ENCODE measurements around the gene FBXW12. TPM values are rescaled to one million over a fixed set of nuclear protein-coding genes. Genes with fewer than 3 reads are reported as not detected.

Gene FBXW12
- total RNA-seq, 4 donors from 2014 or later = not detected

DNA sequence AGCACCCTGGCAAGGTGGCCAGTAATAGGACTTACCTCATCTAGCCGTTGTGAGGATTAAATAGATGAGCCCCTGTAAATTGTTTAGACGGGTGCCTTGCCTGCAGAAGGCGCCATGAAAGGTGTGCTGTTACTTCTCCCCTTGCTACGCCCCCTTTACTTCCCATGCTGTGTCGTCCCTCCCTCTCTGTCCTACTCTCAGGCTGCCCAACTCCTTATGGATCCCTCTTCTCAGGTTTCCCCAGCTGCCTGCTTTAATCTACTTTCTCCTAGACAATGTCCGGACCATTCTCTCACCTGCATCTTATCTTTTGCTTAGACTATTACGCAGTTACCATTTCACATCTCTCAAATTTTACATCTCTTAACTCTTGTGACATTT is 1.7 kb upstream of the FBXW12 start:
- no peak for ATAC-seq
- no peak for TF ChIP-seq POLR2A (IDR thresholded peaks at IDR 0.05)
- TF ChIP-seq, protein P1, sequence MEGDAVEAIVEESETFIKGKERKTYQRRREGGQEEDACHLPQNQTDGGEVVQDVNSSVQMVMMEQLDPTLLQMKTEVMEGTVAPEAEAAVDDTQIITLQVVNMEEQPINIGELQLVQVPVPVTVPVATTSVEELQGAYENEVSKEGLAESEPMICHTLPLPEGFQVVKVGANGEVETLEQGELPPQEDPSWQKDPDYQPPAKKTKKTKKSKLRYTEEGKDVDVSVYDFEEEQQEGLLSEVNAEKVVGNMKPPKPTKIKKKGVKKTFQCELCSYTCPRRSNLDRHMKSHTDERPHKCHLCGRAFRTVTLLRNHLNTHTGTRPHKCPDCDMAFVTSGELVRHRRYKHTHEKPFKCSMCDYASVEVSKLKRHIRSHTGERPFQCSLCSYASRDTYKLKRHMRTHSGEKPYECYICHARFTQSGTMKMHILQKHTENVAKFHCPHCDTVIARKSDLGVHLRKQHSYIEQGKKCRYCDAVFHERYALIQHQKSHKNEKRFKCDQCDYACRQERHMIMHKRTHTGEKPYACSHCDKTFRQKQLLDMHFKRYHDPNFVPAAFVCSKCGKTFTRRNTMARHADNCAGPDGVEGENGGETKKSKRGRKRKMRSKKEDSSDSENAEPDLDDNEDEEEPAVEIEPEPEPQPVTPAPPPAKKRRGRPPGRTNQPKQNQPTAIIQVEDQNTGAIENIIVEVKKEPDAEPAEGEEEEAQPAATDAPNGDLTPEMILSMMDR (IDR thresholded peaks at IDR 0.05 in 4 of 5, conservative IDR thresholded peaks at IDR 0.05 in 1 of 5) = no peak
- in situ Hi-C loops (cut with MboI; ENCODE audit: low sequenced_read_pairs in 4 of 4) = loop anchor here in 1 of 4 donors (25.0 kb wide), 1 partner anchor 1642 kb away; no protein-coding TSS in a partner anchor

DNA sequence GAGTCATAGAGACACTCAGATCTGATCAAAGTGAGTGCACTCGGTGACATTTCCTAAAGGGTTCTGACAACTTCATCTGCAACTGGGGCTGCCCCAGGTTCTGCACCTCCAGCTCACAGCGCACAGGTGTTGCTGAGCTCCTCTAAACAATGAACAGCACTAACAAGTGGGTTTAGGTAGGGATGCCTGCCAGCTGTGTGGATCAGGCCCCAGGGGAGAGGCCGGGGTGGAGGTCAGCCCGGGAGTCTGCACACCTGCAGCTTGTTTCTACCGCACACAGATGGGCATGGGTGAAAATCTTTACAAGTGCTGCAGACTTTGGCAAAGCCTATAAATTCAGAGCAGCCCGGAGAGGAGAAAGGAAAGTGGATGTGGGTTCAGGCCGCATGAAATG is 355 bp downstream of the FBXW12 start:
- TF ChIP-seq, protein P1 (IDR thresholded peaks at IDR 0.05 in 4 of 5, conservative IDR thresholded peaks at IDR 0.05 in 1 of 5) = no peak
- in situ Hi-C loops (cut with MboI; ENCODE audit: low sequenced_read_pairs in 4 of 4) (loop anchor here in 1 of 4 donors (25.0 kb wide), 1 partner anchor 1640 kb away; no protein-coding TSS in a partner anchor), intact Hi-C loops (cut with DNase I; ENCODE audit: low total_unique reads) (no loop called here)
- no peak for ATAC-seq
- Histone ChIP-seq H3K4me3 (no peak overlapping the region), H3K4me1 (no peaks in the 10 kb centered on the region), H3K36me3 (no peaks in the 10 kb centered on the region), H3K9me3 (no peaks in the 10 kb centered on the region), H3K27ac (no peak overlapping the region), H3K27me3 (no peaks in the 10 kb centered on the region)
- DNase-seq = no peak

More for the DNA sequence above, 1.7 kb upstream of the FBXW12 start:
- no peaks in the 10 kb centered on the region for H3K27me3 ChIP-seq
- H3K9me3 ChIP-seq = no peaks in the 10 kb centered on the region
- H3K27ac ChIP-seq = no peak overlapping the region
- H3K4me3 ChIP-seq = no peak overlapping the region
- no peaks in the 10 kb centered on the region for H3K36me3 ChIP-seq
- DNase-seq = no peak
- H3K4me1 ChIP-seq = no peaks in the 10 kb centered on the region
- intact Hi-C loops (cut with DNase I; ENCODE audit: low total_unique reads) = no loop called here

- Histone ChIP-seq H3K36me3 (no peaks in the 10 kb centered on the region), H3K27me3 (no peaks in the 10 kb centered on the region), H3K9me3 (no peaks in the 10 kb centered on the region), H3K27ac (no peak overlapping the region), H3K4me3 (no peak overlapping the region), H3K4me1 (no peaks in the 10 kb centered on the region)
- DNase-seq (no peak), ATAC-seq (no peak)
- in situ Hi-C loops (cut with MboI; ENCODE audit: low sequenced_read_pairs in 4 of 4) (loop anchor here in 1 of 4 donors (25.0 kb wide), 1 partner anchor 1639 kb away; no protein-coding TSS in a partner anchor), intact Hi-C loops (cut with DNase I; ENCODE audit: low total_unique reads) (no loop called here)
- TF ChIP-seq POLR2A (IDR thresholded peaks at IDR 0.05) = no peak
- TF ChIP-seq, protein P1 (IDR thresholded peaks at IDR 0.05 in 4 of 5, conservative IDR thresholded peaks at IDR 0.05 in 1 of 5) = no peak
These were observed 930 bp downstream of the FBXW12 start for GRCh38 chr3:48372862-48373435.

GRCh38 chr3:48387634-48388033 is 15.6 kb downstream of the FBXW12 start:
- H3K36me3 ChIP-seq = no peaks in the 10 kb centered on the region
- in situ Hi-C loops (cut with MboI; ENCODE audit: low sequenced_read_pairs in 4 of 4) = no loop called here
- peaks cover 0 to 5% (median 3%) of the 10 kb centered on the region in 3 donors for H3K27me3 ChIP-seq
- intact Hi-C loops (cut with DNase I; ENCODE audit: low total_unique reads) = no loop called here
- H3K27ac ChIP-seq = no peak overlapping the region
- TF ChIP-seq, protein P1 (IDR thresholded peaks at IDR 0.05 in 4 of 5, conservative IDR thresholded peaks at IDR 0.05 in 1 of 5) = no peak
- TF ChIP-seq POLR2A (IDR thresholded peaks at IDR 0.05) = no peak
- DNase-seq = no peak
- H3K4me3 ChIP-seq = no peak overlapping the region
- ATAC-seq = no peak
- no peaks in the 10 kb centered on the region for H3K4me1 ChIP-seq
- H3K9me3 ChIP-seq = no peaks in the 10 kb centered on the region

DNA sequence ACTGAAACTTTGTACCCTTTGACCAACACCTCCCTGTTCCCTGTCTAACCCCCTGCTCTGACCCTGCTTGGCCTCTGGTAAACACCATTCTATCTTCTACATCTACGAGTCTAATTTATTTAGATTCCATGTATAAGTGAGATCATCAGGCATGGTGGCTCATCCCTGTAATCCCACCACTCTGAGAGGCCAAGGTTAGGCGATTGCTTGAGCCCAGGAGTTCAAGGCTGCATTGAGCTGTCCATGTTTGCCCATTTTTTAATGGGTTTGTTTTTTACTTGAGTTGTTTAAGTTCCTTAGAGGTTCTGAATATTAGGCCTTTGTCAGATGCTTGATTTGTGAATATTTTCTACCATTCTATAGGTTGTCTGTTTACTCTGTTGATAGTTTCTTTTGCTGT is 16.9 kb downstream of the FBXW12 start:
- intact Hi-C loops (cut with DNase I; ENCODE audit: low total_unique reads) = no loop called here
- TF ChIP-seq POLR2A (IDR thresholded peaks at IDR 0.05) = no peak
- TF ChIP-seq, protein P1 (IDR thresholded peaks at IDR 0.05 in 4 of 5, conservative IDR thresholded peaks at IDR 0.05 in 1 of 5) = no peak
- ATAC-seq = no peak

More for the DNA sequence above, 16.9 kb downstream of the FBXW12 start:
- H3K4me3 ChIP-seq = no peak overlapping the region
- H3K27ac ChIP-seq = no peak overlapping the region
- peaks cover 0 to 5% (median 3%) of the 10 kb centered on the region in 3 donors for H3K27me3 ChIP-seq
- in situ Hi-C loops (cut with MboI; ENCODE audit: low sequenced_read_pairs in 4 of 4) = no loop called here
- H3K9me3 ChIP-seq = no peaks in the 10 kb centered on the region
- H3K36me3 ChIP-seq = no peaks in the 10 kb centered on the region
- no peak for DNase-seq
- no peaks in the 10 kb centered on the region for H3K4me1 ChIP-seq
